Panc1 (cell line): ENCODE results near the gene CLHC1. TPM values are rescaled to one million over a fixed set of nuclear protein-coding genes. Genes with fewer than 3 reads are reported as not detected.
"Not testable (repeated sequence)": the region's sequence is repeated elsewhere in the genome, so short reads cannot be mapped to it uniquely, and the experiment has no call there.

Experiments
- ATAC-seq: fragments of 200-7000 bp; cut with Tn5 transposase; 2 replicates; pipeline ENCODE4 v1.9.1; 2020; ENCODE audit warnings: mild to moderate bottlenecking, moderate library complexity
- BruUV-seq: library from RNA; stranded (reverse); fragments of 400-500 nt; replicated peaks from 2 replicates; lab custom pipeline; 2021; lab: Mats Ljungman, UMichigan
- CTCF ChIA-PET: fragments of 300-600 bp; sonication (Branson Sonifier 250); formaldehyde crosslinking; loops from one replicate; lab custom pipeline; 2022; ENCODE audit warnings: antibody characterized with exemption; lab: Charles Lee
- POLR2A ChIA-PET: fragments of 300-600 bp; sonication (Branson Sonifier 250); formaldehyde crosslinking; loops from one replicate; lab custom pipeline; 2022; ENCODE audit warnings: antibody characterized with exemption; lab: Charles Lee
- DNase-seq: peaks from one replicate; pipeline ENCODE4 v3.0.0-alpha.2; 2010; ENCODE audit warnings: low read depth, low spot score
- H3K27ac ChIP-seq: 2 replicates; pipeline ENCODE4 v1.5.1; 2011; ENCODE audit warnings: mild to moderate bottlenecking, low read length, inconsistent platforms
- H3K27me3 ChIP-seq: fragments of 200-500 bp; sonication (Bioruptor generic); 2 replicates; pipeline ENCODE4 v1.6.0; 2014; ENCODE audit warnings: low read length, inconsistent platforms; ENCODE audit not compliant: control insufficient read depth, insufficient read depth
- H3K36me3 ChIP-seq: fragments of 200-500 bp; sonication (Bioruptor generic); 2 replicates; pipeline ENCODE4 v1.5.1; 2014; ENCODE audit warnings: inconsistent platforms, mild to moderate bottlenecking, low read length, moderate library complexity; ENCODE audit not compliant: control insufficient read depth, insufficient read depth
- H3K4me1 ChIP-seq: 2 replicates; pipeline ENCODE4 v1.5.1; 2011; ENCODE audit warnings: inconsistent platforms, mild to moderate bottlenecking, low read length, moderate library complexity; ENCODE audit not compliant: control insufficient read depth, insufficient read depth
- H3K4me3 ChIP-seq, 2 experiments: 2 replicates each; pipeline ENCODE4 v1.5.1; 2011 to 2012; ENCODE audit warnings: low read depth in 2 of 2, low read length in 2 of 2, mild to moderate bottlenecking in 2 of 2, inconsistent platforms in 1 of 2, moderate library complexity in 1 of 2
- H3K9me3 ChIP-seq: fragments of 200-500 bp; sonication (Bioruptor generic); 2 replicates; pipeline ENCODE4 v1.5.1; 2014; ENCODE audit warnings: low read depth, mild to moderate bottlenecking, inconsistent platforms, low read length, moderate library complexity; ENCODE audit not compliant: control insufficient read depth, insufficient read depth
- POLR2AphosphoS5 ChIP-seq: IDR thresholded peaks from 2 replicates; pipeline ENCODE4 v1.6.1; 2012; ENCODE audit warnings: mild to moderate bottlenecking, low read depth, low read length, moderate library complexity
- REST ChIP-seq, 2 experiments: IDR thresholded peaks; 2 replicates each; pipeline ENCODE4 v1.6.1; 2011 to 2012; ENCODE audit warnings: low read depth in 2 of 2, control low read depth in 1 of 2, low read length in 1 of 2, mild to moderate bottlenecking in 1 of 2, moderate library complexity in 1 of 2; ENCODE audit not compliant: insufficient read depth in 1 of 2
- SIN3A ChIP-seq: IDR thresholded peaks from 2 replicates; pipeline ENCODE4 v1.6.1; 2012; ENCODE audit warnings: low read depth, mild to moderate bottlenecking, low read length, moderate library complexity, borderline replicate concordance; ENCODE audit not compliant: insufficient read depth
- TCF7L2 ChIP-seq: IDR thresholded peaks from 2 replicates; pipeline ENCODE4 v1.6.1; 2011; ENCODE audit warnings: mild to moderate bottlenecking, low read depth, low read length, inconsistent platforms
- in situ Hi-C: cut with HindIII; loops from 2 replicates; pipeline ENCODE4 v1.10.0; 2016; ENCODE audit warnings: low sequenced_read_pairs, low pct_unique_long_range_greater_than_20kb
- intact Hi-C: fragments of 100-400 bp; cut with micrococcal nuclease; formaldehyde crosslinking; loops from one replicate; pipeline ENCODE4 v1.10.0; 2022; ENCODE audit not compliant: unreplicated experiment
- total RNA-seq: library from RNA; stranded (reverse); gene quantifications from one replicate; pipeline ENCODE4 v1.2.1, GENCODE V29; 2021; ENCODE audit not compliant: unreplicated experiment
- TF ChIP-seq, protein P1 (sequence below): fragments of 450-650 bp; IDR thresholded peaks from 2 replicates; pipeline ENCODE4 v1.5.1; 2017; ENCODE audit warnings: mild to moderate bottlenecking

Gene CLHC1
- total RNA-seq, 1 experiment from 2014 or later: 3.6 TPM

DNA sequence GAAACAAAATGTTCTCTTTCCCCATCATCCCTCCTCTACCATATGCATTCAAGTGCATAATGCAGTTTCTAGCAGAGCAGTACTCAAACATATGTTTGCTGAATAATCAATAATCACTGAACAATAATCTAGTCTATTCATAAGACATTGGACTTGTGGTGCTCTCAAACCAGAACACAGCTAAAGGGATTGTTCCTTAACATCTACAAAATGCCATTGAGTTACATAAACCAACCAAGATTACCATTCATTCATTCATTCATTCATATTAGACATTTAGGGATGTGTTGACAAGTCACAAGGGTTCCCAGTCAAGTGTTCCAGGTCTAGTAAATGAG lies 3.9 kb downstream of the CLHC1 start:
- intact Hi-C loops: no loop called here
- H3K4me1 ChIP-seq: peaks cover 18% of the 10 kb centered on the region
- ChIA-PET CTCF (no interaction called here), POLR2A (no interaction called here)
- ATAC-seq (no peak), DNase-seq (no peak)
- no peaks in the 10 kb centered on the region for H3K9me3 ChIP-seq
- in situ Hi-C loops: no loop called here
- TSS peak; percentile 16 for BruUV-seq
- H3K27ac ChIP-seq: no peak overlapping the region
- H3K36me3 ChIP-seq: peaks cover 4% of the 10 kb centered on the region; the same call in 1 of the 2 replicates
- H3K27me3 ChIP-seq: no peaks in the 10 kb centered on the region
- no peak overlapping the region for H3K4me3 ChIP-seq
- no peak for TF ChIP-seq REST (IDR thresholded peaks at IDR 0.05; ENCODE audit: insufficient read depth in 1 of 2, low read depth in 2 of 2, low read length in 1 of 2)
- TF ChIP-seq, protein P1, sequence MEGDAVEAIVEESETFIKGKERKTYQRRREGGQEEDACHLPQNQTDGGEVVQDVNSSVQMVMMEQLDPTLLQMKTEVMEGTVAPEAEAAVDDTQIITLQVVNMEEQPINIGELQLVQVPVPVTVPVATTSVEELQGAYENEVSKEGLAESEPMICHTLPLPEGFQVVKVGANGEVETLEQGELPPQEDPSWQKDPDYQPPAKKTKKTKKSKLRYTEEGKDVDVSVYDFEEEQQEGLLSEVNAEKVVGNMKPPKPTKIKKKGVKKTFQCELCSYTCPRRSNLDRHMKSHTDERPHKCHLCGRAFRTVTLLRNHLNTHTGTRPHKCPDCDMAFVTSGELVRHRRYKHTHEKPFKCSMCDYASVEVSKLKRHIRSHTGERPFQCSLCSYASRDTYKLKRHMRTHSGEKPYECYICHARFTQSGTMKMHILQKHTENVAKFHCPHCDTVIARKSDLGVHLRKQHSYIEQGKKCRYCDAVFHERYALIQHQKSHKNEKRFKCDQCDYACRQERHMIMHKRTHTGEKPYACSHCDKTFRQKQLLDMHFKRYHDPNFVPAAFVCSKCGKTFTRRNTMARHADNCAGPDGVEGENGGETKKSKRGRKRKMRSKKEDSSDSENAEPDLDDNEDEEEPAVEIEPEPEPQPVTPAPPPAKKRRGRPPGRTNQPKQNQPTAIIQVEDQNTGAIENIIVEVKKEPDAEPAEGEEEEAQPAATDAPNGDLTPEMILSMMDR: no peak
- no peak for TF ChIP-seq POLR2AphosphoS5
- TF ChIP-seq TCF7L2: no peak
- TF ChIP-seq SIN3A: no peak

DNA sequence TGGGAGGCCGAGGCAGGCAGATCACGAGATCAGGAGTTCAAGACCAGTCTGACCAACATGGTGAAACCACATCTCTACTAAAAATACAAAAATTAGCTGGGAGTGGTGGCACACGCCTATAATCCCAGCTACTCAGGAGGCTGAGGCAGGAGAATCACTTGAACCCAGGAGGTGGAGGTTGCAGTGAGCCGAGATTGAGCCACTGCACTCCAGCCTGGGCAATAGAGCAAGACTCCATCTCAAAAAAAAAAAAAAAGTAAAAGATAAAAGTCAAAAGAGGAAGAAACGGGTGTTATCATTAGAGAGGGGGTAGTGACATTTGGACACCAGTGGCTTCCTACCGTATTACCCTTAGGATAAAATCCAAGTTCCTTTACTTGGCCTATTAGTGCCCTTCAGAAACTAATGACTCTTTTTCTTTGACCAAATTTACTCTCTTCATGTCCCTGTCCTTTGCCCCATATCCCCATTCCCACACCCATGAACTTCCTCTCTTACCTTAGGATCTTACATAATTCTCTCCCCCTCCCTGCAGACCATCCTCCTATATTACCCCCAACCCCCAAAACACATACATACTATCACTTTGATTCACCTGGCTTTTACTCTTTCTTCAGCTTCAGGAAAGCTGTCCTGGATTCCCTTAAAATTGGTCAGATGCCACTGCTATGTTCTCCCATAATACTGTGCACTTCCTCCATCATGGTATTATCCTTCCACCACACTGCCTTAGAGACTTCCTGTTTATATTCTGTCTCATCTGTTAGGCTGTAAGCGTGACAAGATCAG lies 4.5 kb downstream of the CLHC1 start:
- intact Hi-C loops, H3K27ac ChIP-seq, H3K4me3 ChIP-seq, in situ Hi-C loops, H3K36me3 ChIP-seq, POLR2A ChIA-PET, H3K9me3 ChIP-seq, BruUV-seq, CTCF ChIA-PET, H3K27me3 ChIP-seq, DNase-seq, ATAC-seq: not testable (repeated sequence)
- peaks cover 23% of the 10 kb centered on the region for H3K4me1 ChIP-seq

DNA sequence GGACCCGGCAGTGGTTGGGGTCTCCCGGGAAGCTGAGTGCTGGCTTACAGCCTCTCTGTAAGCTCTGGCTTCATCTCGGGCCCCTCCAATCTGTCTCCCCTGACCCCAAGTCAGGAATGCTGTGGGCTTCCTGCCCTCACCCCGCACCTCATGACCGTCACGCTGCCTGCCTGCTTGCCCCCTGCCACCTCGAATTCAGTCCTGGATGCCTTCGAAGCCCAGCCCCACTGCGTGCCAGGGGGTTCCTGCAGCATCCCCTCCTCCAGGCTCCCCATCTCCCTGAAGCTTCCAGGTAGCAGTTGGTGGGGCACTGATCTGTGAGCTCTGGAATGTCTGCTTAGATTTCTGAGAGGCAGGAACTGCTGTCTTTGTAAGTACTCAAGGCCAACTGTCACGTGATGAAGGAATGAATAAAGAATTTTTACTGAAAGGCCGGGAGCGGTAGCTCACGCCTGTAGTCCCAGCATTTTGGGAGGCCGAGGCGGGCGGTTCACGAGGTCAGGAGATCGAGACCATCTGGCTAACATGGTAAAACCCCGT lies 6.5 kb downstream of the CLHC1 start:
- DNase-seq (no peak), ATAC-seq (no peak)
- no peak overlapping the region for H3K4me3 ChIP-seq
- intact Hi-C loops: no loop called here
- BruUV-seq: no TSS peak
- 0 out of 2 replicates have a peak overlapping the region, but pooled peaks have one; percentile 30 for H3K27ac ChIP-seq
- H3K4me1 ChIP-seq: peaks cover 19% of the 10 kb centered on the region
- no peaks in the 10 kb centered on the region for H3K36me3 ChIP-seq
- no peaks in the 10 kb centered on the region for H3K9me3 ChIP-seq
- in situ Hi-C loops: no loop called here
- CTCF ChIA-PET: no interaction called here
- POLR2A ChIA-PET: interaction anchor here (0.7 kb wide), 1 partner anchor 555 kb away, joined by 4 read pairs; no protein-coding TSS in a partner anchor
- no peaks in the 10 kb centered on the region for H3K27me3 ChIP-seq
- TF ChIP-seq, protein P1: no peak
- TF ChIP-seq REST (IDR thresholded peaks at IDR 0.05; ENCODE audit: insufficient read depth in 1 of 2, low read depth in 2 of 2, low read length in 1 of 2) (no peak), SIN3A (no peak)
